GM23248 (cell line): ENCODE data around the gene TCTN2. TPM values are rescaled to one million over a fixed set of nuclear protein-coding genes. Genes with fewer than 3 reads are reported as not detected.

ENCODE experiments used
- DNase-seq: peaks from one replicate; pipeline ENCODE4 v3.0.0-alpha.2; 2015
- H2AFZ ChIP-seq: fragments of 200-600 bp; sonication (generic); 2 replicates; pipeline ENCODE4 v1.6.1; 2016; ENCODE audit warnings: antibody characterized with exemption
- H3F3A ChIP-seq: fragments of 200-600 bp; sonication (generic); 2 replicates; pipeline ENCODE4 v1.6.1; 2016; ENCODE audit warnings: mild to moderate bottlenecking, antibody characterized with exemption, mixed run types; ENCODE audit not compliant: insufficient read depth
- H3K27ac ChIP-seq: fragments of 200-600 bp; sonication (generic); 2 replicates; pipeline ENCODE4 v1.5.1; 2016; ENCODE audit warnings: mild to moderate bottlenecking
- H3K27me3 ChIP-seq: fragments of 200-600 bp; sonication (generic); replicated peaks from 2 replicates; pipeline ENCODE4 v1.6.1; 2016; ENCODE audit warnings: mild to moderate bottlenecking; ENCODE audit not compliant: insufficient read depth
- H3K36me3 ChIP-seq: fragments of 200-600 bp; sonication (generic); 2 replicates; pipeline ENCODE4 v1.6.1; 2016; ENCODE audit warnings: low read depth, mild to moderate bottlenecking
- H3K4me1 ChIP-seq: fragments of 200-600 bp; sonication (generic); 2 replicates; pipeline ENCODE4 v1.6.1; 2016; ENCODE audit warnings: mild to moderate bottlenecking; ENCODE audit not compliant: insufficient read depth
- H3K4me2 ChIP-seq: fragments of 200-600 bp; sonication (generic); one replicate; pipeline ENCODE4 v1.6.1; 2016; ENCODE audit warnings: mild to moderate bottlenecking; ENCODE audit not compliant: unreplicated experiment
- H3K4me3 ChIP-seq: fragments of 200-600 bp; sonication (generic); 2 replicates; pipeline ENCODE4 v1.5.1; 2016; ENCODE audit warnings: mild to moderate bottlenecking
- H3K79me2 ChIP-seq: fragments of 200-600 bp; sonication (generic); 2 replicates; pipeline ENCODE4 v1.6.1; 2016; ENCODE audit warnings: mild to moderate bottlenecking; ENCODE audit not compliant: insufficient read depth
- H3K9ac ChIP-seq: fragments of 200-600 bp; sonication (generic); 2 replicates; pipeline ENCODE4 v1.6.1; 2016; ENCODE audit warnings: mild to moderate bottlenecking
- H3K9me2 ChIP-seq: fragments of 200-600 bp; sonication (generic); 2 replicates; pipeline ENCODE4 v1.6.1; 2016; ENCODE audit warnings: mixed run types, mild to moderate bottlenecking, moderate library complexity; ENCODE audit not compliant: insufficient read depth
- H3K9me3 ChIP-seq: fragments of 200-600 bp; sonication (generic); one replicate; pipeline ENCODE4 v1.6.1; 2017; ENCODE audit warnings: low read depth
- H4K20me1 ChIP-seq: fragments of 200-600 bp; sonication (generic); 2 replicates; pipeline ENCODE4 v1.6.0; 2016; ENCODE audit not compliant: insufficient read depth
- EZH2 ChIP-seq: fragments of 200-600 bp; sonication (generic); IDR thresholded peaks from 2 replicates; pipeline ENCODE4 v1.6.1; 2018; ENCODE audit warnings: antibody characterized with exemption, mild to moderate bottlenecking; ENCODE audit not compliant: insufficient read depth, poor library complexity, severe bottlenecking
- EZH2phosphoT487 ChIP-seq: fragments of 200-600 bp; sonication (generic); IDR thresholded peaks from 2 replicates; pipeline ENCODE4 v1.6.1; 2018; ENCODE audit warnings: antibody characterized with exemption, moderate library complexity, mild to moderate bottlenecking, low read depth; ENCODE audit not compliant: insufficient read depth
- WGBS, 2 experiments: methylation state at CpG; one replicate each; pipeline ENCODE4 v1.1.6; 2015 to 2017; ENCODE audit warnings: low lambda C conversion rate in 2 of 2, low coverage in 1 of 2; ENCODE audit errors: missing lambda C conversion rate in 2 of 2; 5-methylcytosine and 5-hydroxymethylcytosine counted together
- in situ Hi-C: fragments of 300-500 bp; cut with MboI; formaldehyde crosslinking; loops from 2 replicates; pipeline ENCODE4 v1.15.0; 2020
- polyA plus RNA-seq: library from polyadenylated mRNA; unstranded; fragments of >200 nt; fragmentation: Nextera tagmentation; extraction: Ambion mirVana; gene quantifications from 2 replicates; pipeline ENCODE4 v1.2.1, GENCODE V29; 2016
- total RNA-seq: library from RNA; depleted of rRNA; stranded (reverse); fragments of >200 nt; shearing (Covaris generic); gene quantifications from 2 replicates; pipeline ENCODE4 v1.2.3, GENCODE V29; 2014

The TCTN2 gene
- total and polyA plus RNA-seq, 2 experiments from 2014 or later: 5.0 to 9.3 TPM

DNA sequence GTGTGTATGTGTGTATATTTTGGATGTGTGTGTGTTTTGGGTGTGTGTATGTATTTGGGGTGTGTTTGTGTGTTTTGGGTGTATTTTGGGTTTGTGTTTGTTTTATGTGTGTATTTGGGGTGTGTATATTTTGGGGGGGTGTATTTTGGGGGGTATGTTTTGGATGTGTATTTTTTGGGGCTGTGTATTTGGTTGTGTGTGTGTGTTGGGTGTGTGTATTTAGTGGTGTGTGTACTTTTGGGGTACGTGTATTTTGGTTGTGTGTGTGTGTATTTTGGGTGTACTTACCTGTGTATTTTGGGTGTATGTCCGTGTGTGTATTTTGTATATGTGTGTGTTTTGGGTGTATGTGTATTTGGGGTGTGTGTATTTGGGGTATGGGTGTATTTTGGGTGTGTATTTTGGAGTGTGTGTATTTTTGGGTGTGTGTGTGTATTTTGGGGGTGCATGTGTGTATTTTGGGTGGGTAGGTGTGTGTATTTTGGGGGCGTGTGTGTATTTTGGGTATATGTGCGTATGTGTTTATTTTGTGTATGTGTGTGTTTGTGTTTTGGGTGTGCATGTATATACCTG lies 16.7 kb upstream of the TCTN2 start:
- WGBS, 2 experiments: 95 to 98% methylated on average over 4 of the region's 4 CpGs
- no peaks in the 10 kb centered on the region for H3K9me2 ChIP-seq
- no peak overlapping the region for H3K27ac ChIP-seq
- TF ChIP-seq EZH2phosphoT487 (no peak), EZH2 (no peak)
- peaks cover 7% of the 10 kb centered on the region for H3K4me1 ChIP-seq
- H3F3A ChIP-seq: peaks cover 14% of the 10 kb centered on the region
- H4K20me1 ChIP-seq: no peaks in the 10 kb centered on the region
- H3K4me2 ChIP-seq: no peak overlapping the region
- in situ Hi-C loops: no loop called here
- no peaks in the 10 kb centered on the region; the same call in 1 of the 2 replicates for H3K79me2 ChIP-seq
- H3K9ac ChIP-seq: no peak overlapping the region
- H3K27me3 ChIP-seq: no peaks in the 10 kb centered on the region
- H2AFZ ChIP-seq: no peak overlapping the region
- no peaks in the 10 kb centered on the region for H3K9me3 ChIP-seq
- DNase-seq: no peak
- H3K36me3 ChIP-seq: peaks cover 44% of the 10 kb centered on the region
- no peak overlapping the region for H3K4me3 ChIP-seq

DNA sequence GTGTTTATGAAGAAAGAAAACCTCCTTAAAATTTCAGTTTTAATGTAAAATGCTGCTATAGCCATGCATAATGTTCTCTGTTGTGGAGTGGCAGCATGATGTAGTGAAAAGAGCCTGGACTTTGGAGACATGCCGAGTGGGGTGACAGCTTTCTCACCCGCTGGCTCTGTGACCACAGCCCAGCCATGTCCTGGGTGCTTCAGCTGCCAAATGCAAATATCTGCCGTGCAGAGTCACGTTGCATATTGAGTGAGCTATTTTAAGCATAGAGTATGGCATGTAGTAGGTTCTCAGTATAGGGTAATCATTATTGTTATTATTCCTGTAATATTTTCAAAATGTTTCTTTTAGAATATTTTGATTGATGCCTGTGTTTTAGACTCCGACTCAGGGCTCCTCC lies 15.5 kb upstream of the TCTN2 start:
- peaks cover 18% of the 10 kb centered on the region for H3K4me1 ChIP-seq
- H3K9ac ChIP-seq: no peak overlapping the region
- TF ChIP-seq EZH2: no peak
- no peak for TF ChIP-seq EZH2phosphoT487
- no peak overlapping the region for H2AFZ ChIP-seq
- DNase-seq: no peak
- in situ Hi-C loops: no loop called here
- WGBS, 2 experiments: 79 to 81% methylated on average over 5 of the region's 5 CpGs
- no peak overlapping the region for H3K27ac ChIP-seq
- H3K4me2 ChIP-seq: no peak overlapping the region
- peaks cover 26% of the 10 kb centered on the region for H3F3A ChIP-seq
- no peak overlapping the region for H3K4me3 ChIP-seq
- no peaks in the 10 kb centered on the region; the same call in 1 of the 2 replicates for H4K20me1 ChIP-seq
- peaks cover 41% of the 10 kb centered on the region for H3K36me3 ChIP-seq
- no peaks in the 10 kb centered on the region for H3K79me2 ChIP-seq
- H3K27me3 ChIP-seq: no peaks in the 10 kb centered on the region
- H3K9me3 ChIP-seq: no peaks in the 10 kb centered on the region
- no peaks in the 10 kb centered on the region for H3K9me2 ChIP-seq

DNA sequence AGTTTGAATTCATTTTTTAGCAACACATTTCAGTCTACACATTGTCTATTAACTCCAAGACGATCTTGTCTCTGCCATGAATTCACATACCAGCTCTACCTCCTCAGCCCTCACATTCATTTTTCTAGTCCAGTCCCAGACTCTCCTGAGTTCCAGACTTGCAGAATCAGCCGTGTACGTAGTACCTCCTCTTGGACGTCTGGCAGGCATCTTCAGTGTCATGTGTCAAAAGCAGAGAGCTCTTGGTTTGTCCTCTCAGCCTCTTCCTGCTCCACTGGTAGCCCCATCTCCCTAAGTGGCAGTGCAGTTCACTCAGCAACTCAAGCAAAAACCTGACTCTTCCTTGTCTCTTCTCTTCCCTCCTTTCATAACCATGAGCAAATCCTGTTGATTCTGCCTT lies 14.5 kb upstream of the TCTN2 start:
- no peak overlapping the region for H2AFZ ChIP-seq
- 67 to 78% methylated on average over 4 of the region's 4 CpGs for WGBS, 2 experiments

DNA sequence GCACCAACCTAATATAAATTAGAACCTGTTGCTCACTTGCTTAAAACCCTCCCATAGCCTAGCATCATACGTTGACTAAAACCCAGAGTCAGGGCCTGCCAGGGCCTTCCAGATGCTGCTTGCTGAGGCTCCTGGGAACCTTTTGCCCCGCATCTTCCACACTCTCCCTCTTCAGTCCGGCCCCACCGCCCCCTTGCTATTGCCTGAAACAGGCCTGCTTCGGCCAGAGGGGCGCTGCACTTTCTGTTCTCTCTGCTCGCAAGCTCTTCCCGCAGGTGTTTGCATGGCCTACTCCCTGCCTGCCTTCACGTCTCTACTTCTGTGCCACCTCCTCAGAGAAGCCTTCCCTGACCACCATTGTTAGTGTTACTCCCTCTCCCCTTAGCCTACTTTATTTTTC lies 13.7 kb upstream of the TCTN2 start:
- H3K4me1 ChIP-seq: peaks cover 26% of the 10 kb centered on the region

More for the DNA sequence above, 14.5 kb upstream of the TCTN2 start:
- H3K27ac ChIP-seq: no peak overlapping the region
- DNase-seq: no peak
- H3F3A ChIP-seq: peaks cover 35% of the 10 kb centered on the region
- H3K9me2 ChIP-seq: no peaks in the 10 kb centered on the region
- no peak for TF ChIP-seq EZH2
- no peak for TF ChIP-seq EZH2phosphoT487
- no peak overlapping the region for H3K4me3 ChIP-seq
- in situ Hi-C loops: no loop called here
- H3K9ac ChIP-seq: no peak overlapping the region
- H4K20me1 ChIP-seq: no peaks in the 10 kb centered on the region; the same call in 1 of the 2 replicates
- H3K9me3 ChIP-seq: no peaks in the 10 kb centered on the region
- peaks cover 32% of the 10 kb centered on the region for H3K36me3 ChIP-seq
- no peaks in the 10 kb centered on the region for H3K27me3 ChIP-seq
- H3K4me1 ChIP-seq: peaks cover 26% of the 10 kb centered on the region
- no peak overlapping the region for H3K4me2 ChIP-seq
- no peaks in the 10 kb centered on the region for H3K79me2 ChIP-seq

More for the DNA sequence above, 13.7 kb upstream of the TCTN2 start:
- Histone ChIP-seq H3K27ac (no peak overlapping the region), H3K9ac (no peak overlapping the region), H4K20me1 (no peaks in the 10 kb centered on the region; the same call in 1 of the 2 replicates), H3K9me2 (no peaks in the 10 kb centered on the region), H2AFZ (no peak overlapping the region), H3F3A (peaks cover 35% of the 10 kb centered on the region), H3K27me3 (no peaks in the 10 kb centered on the region), H3K4me2 (no peak overlapping the region), H3K79me2 (no peaks in the 10 kb centered on the region), H3K9me3 (no peaks in the 10 kb centered on the region), H3K4me3 (no peak overlapping the region), H3K36me3 (peaks cover 27% of the 10 kb centered on the region; the same call in 1 of the 2 replicates)
- no peak for DNase-seq
- in situ Hi-C loops: no loop called here
- TF ChIP-seq EZH2phosphoT487: no peak
- WGBS, 2 experiments: 90 to 91% methylated on average over 9 of the region's 9 CpGs
